Osteoblast (primary cell): ENCODE data around the gene DPH6. TPM values are rescaled to one million over a fixed set of nuclear protein-coding genes. Genes with fewer than 3 reads are reported as not detected.

Experiments used
- DNase-seq: peaks from one replicate; pipeline ENCODE4 v3.0.0; 2011; ENCODE audit warnings: low spot score, mixed read lengths; ENCODE audit not compliant: insufficient read length; ENCODE audit errors: missing footprints
- H2AFZ ChIP-seq: 2 replicates; pipeline ENCODE4 v1.6.0; 2011; ENCODE audit warnings: mild to moderate bottlenecking, low read length
- H3K27ac ChIP-seq: 2 replicates; pipeline ENCODE4 v1.5.1; 2011; ENCODE audit warnings: mild to moderate bottlenecking, low read depth, low read length, moderate library complexity
- H3K27me3 ChIP-seq: 2 replicates; pipeline ENCODE4 v1.6.0; 2012; ENCODE audit warnings: mild to moderate bottlenecking, control low read depth, inconsistent platforms, low read length, moderate library complexity; ENCODE audit not compliant: insufficient read depth
- H3K36me3 ChIP-seq: 2 replicates; pipeline ENCODE4 v1.5.1; 2011; ENCODE audit warnings: mild to moderate bottlenecking, low read length, control low read depth, moderate library complexity; ENCODE audit not compliant: insufficient read depth
- H3K4me1 ChIP-seq: 2 replicates; pipeline ENCODE4 v1.5.1; 2011; ENCODE audit warnings: mild to moderate bottlenecking, low read length, control low read depth, moderate library complexity; ENCODE audit not compliant: insufficient read depth
- H3K4me2 ChIP-seq: 2 replicates; pipeline ENCODE4 v1.6.0; 2011; ENCODE audit warnings: mild to moderate bottlenecking, low read length; ENCODE audit not compliant: insufficient read depth
- H3K4me3 ChIP-seq: fragments of 200-600 bp; sonication (generic); 3 replicates; pipeline ENCODE4 v1.5.1; 2012; ENCODE audit warnings: mild to moderate bottlenecking, low read length, inconsistent platforms; ENCODE audit not compliant: insufficient read depth
- H3K79me2 ChIP-seq: 2 replicates; pipeline ENCODE4 v1.6.0; 2012; ENCODE audit warnings: mild to moderate bottlenecking, low read length, control low read depth, inconsistent platforms; ENCODE audit not compliant: insufficient read depth
- H3K9me3 ChIP-seq: 2 replicates; pipeline ENCODE4 v1.5.1; 2011; ENCODE audit warnings: low read depth, low read length, control low read depth
- H4K20me1 ChIP-seq: 2 replicates; pipeline ENCODE4 v1.6.0; 2012; ENCODE audit warnings: mild to moderate bottlenecking, low read length, control low read depth; ENCODE audit not compliant: insufficient read depth
- total RNA-seq: library from RNA; depleted of rRNA; stranded (reverse); fragments of >200 nt; gene quantifications from 2 replicates; pipeline ENCODE4 v1.2.3, GENCODE V29; 2012
- TF ChIP-seq, protein P1 (sequence below): IDR thresholded peaks from 2 replicates; pipeline ENCODE4 v1.5.1; 2011; ENCODE audit warnings: mild to moderate bottlenecking, low read depth, low read length, moderate library complexity; ENCODE audit errors: extremely low read depth

DPH6 gene
- total RNA-seq, 1 donor = 20.6 TPM

- H3K9me3 ChIP-seq = no peaks in the 10 kb centered on the region
- no peaks in the 10 kb centered on the region for H3K4me1 ChIP-seq
- H3K27ac ChIP-seq = no peak overlapping the region
- no peak overlapping the region for H3K4me2 ChIP-seq
- no peaks in the 10 kb centered on the region for H3K36me3 ChIP-seq
- no peaks in the 10 kb centered on the region for H3K79me2 ChIP-seq
- no peak overlapping the region for H2AFZ ChIP-seq
- H3K4me3 ChIP-seq = no peak overlapping the region
- no peak for DNase-seq
- TF ChIP-seq, protein P1, sequence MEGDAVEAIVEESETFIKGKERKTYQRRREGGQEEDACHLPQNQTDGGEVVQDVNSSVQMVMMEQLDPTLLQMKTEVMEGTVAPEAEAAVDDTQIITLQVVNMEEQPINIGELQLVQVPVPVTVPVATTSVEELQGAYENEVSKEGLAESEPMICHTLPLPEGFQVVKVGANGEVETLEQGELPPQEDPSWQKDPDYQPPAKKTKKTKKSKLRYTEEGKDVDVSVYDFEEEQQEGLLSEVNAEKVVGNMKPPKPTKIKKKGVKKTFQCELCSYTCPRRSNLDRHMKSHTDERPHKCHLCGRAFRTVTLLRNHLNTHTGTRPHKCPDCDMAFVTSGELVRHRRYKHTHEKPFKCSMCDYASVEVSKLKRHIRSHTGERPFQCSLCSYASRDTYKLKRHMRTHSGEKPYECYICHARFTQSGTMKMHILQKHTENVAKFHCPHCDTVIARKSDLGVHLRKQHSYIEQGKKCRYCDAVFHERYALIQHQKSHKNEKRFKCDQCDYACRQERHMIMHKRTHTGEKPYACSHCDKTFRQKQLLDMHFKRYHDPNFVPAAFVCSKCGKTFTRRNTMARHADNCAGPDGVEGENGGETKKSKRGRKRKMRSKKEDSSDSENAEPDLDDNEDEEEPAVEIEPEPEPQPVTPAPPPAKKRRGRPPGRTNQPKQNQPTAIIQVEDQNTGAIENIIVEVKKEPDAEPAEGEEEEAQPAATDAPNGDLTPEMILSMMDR = no peak
- no peaks in the 10 kb centered on the region for H4K20me1 ChIP-seq
- H3K27me3 ChIP-seq = no peaks in the 10 kb centered on the region
Measured at GRCh38 chr15:35507932-35508638, 37.9 kb downstream of the DPH6 start.

DNA sequence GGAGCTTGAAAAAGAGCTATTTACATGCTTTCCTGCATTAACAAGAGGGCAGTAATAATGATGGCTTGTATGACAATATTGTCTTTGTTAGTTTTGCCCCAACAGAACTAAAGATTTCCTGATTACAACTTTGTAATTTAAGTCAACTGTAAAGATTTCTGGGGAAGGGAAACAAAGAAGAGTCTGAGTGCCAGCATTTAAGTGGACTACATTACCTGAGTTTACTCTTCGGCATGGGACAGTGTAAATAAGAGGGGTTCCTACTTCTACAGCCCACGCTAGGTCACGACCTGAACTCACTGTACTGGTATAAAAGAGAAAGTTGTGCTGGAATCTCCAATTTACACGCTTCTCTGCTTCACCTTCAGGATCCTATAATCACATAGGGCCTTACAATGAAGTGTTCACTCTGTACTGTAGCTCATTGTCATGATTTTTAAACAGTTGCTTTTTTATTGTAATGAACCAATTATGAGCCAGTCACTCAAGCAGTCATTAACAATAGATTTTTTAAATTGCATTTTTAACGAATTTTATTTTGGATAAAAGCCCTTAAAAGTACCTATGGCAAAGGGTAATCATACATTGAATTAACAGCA is 39.6 kb downstream of the DPH6 start:
- no peaks in the 10 kb centered on the region for H3K9me3 ChIP-seq
- H3K79me2 ChIP-seq = no peaks in the 10 kb centered on the region
- H3K36me3 ChIP-seq = no peaks in the 10 kb centered on the region
- no peak overlapping the region for H2AFZ ChIP-seq
- H3K27me3 ChIP-seq = no peaks in the 10 kb centered on the region
- no peaks in the 10 kb centered on the region for H3K4me1 ChIP-seq
- TF ChIP-seq, protein P1 = no peak
- no peak for DNase-seq
- H3K4me2 ChIP-seq = no peak overlapping the region
- no peak overlapping the region for H3K4me3 ChIP-seq
- no peak overlapping the region for H3K27ac ChIP-seq
- no peaks in the 10 kb centered on the region for H4K20me1 ChIP-seq

DNA sequence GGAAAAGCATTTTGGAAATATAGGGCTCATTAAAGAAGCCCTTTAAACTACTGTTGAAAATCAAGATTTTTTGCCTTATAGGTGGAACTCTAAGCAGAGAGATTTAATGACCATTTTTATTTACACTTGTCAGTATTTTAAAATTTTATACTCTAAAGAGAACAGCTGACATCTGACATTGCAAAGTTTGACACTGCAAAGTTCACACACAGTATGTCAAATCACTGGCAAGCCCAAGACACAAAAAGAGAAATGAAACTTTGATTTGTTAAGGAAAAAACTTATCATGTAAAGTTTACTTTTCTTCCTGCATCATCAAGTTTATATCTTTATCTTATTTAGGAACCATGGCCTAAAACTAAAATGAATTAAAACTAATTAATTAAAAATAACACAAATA is 40.2 kb downstream of the DPH6 start:
- Histone ChIP-seq H3K27ac (no peak overlapping the region), H3K4me2 (no peak overlapping the region), H3K36me3 (no peaks in the 10 kb centered on the region), H3K79me2 (no peaks in the 10 kb centered on the region), H3K27me3 (no peaks in the 10 kb centered on the region), H3K4me1 (no peaks in the 10 kb centered on the region), H2AFZ (no peak overlapping the region), H3K4me3 (no peak overlapping the region), H3K9me3 (no peaks in the 10 kb centered on the region), H4K20me1 (no peaks in the 10 kb centered on the region)
- no peak for DNase-seq
- TF ChIP-seq, protein P1 = no peak

GRCh38 chr15:35505141-35505540 is 40.8 kb downstream of the DPH6 start:
- Histone ChIP-seq H3K36me3 (no peaks in the 10 kb centered on the region), H3K79me2 (no peaks in the 10 kb centered on the region), H3K4me1 (no peaks in the 10 kb centered on the region), H3K4me2 (no peak overlapping the region), H3K27ac (no peak overlapping the region), H4K20me1 (no peaks in the 10 kb centered on the region), H2AFZ (no peak overlapping the region), H3K9me3 (no peaks in the 10 kb centered on the region), H3K27me3 (no peaks in the 10 kb centered on the region), H3K4me3 (no peak overlapping the region)
- DNase-seq = no peak
- TF ChIP-seq, protein P1 = no peak
